Measurements from ENCODE around the gene STOX2. TPM values are rescaled to one million over a fixed set of nuclear protein-coding genes. Genes with fewer than 3 reads are reported as not detected.

Gene STOX2
- total and polyA plus RNA-seq, 2 experiments from 2014 or later = 6.4 to 20.1 TPM

DNA sequence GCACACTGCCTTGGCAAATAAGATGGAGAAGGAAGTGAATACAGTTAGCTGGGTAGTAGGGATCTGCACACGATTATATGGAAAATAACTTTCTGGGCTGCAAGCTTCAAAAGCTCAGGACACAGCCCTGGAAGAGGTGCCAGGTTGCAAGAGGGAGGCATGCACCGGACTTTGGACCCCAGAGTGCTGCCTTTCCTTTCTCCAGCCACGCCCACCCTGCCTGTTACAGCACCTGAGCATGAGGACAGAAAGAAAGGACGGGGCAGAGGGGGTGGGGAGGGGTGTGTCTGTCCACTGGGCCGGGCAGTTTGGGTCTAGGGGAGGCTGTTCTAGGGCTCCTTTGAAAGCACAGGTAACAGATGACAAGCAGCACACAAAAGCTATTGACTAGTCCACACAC, 159.8 kb downstream of the STOX2 start:
- H3K9me3 ChIP-seq (ENCODE audit: low read depth) = no peaks in the 10 kb centered on the region
- no peaks in the 10 kb centered on the region for H3K27me3 ChIP-seq
- no peaks in the 10 kb centered on the region for H3K36me3 ChIP-seq
- TF ChIP-seq, protein P1, sequence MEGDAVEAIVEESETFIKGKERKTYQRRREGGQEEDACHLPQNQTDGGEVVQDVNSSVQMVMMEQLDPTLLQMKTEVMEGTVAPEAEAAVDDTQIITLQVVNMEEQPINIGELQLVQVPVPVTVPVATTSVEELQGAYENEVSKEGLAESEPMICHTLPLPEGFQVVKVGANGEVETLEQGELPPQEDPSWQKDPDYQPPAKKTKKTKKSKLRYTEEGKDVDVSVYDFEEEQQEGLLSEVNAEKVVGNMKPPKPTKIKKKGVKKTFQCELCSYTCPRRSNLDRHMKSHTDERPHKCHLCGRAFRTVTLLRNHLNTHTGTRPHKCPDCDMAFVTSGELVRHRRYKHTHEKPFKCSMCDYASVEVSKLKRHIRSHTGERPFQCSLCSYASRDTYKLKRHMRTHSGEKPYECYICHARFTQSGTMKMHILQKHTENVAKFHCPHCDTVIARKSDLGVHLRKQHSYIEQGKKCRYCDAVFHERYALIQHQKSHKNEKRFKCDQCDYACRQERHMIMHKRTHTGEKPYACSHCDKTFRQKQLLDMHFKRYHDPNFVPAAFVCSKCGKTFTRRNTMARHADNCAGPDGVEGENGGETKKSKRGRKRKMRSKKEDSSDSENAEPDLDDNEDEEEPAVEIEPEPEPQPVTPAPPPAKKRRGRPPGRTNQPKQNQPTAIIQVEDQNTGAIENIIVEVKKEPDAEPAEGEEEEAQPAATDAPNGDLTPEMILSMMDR (IDR thresholded peaks at IDR 0.05; ENCODE audit: low read depth, low read length) = no peak
- H3K4me3 ChIP-seq = no peak overlapping the region
- no peak for DNase-seq (ENCODE audit: low read depth in 1 of 2, low spot score in 1 of 2)
- H3K4me1 ChIP-seq (ENCODE audit: low read depth) = no peaks in the 10 kb centered on the region
- no peak overlapping the region for H3K27ac ChIP-seq

DNA sequence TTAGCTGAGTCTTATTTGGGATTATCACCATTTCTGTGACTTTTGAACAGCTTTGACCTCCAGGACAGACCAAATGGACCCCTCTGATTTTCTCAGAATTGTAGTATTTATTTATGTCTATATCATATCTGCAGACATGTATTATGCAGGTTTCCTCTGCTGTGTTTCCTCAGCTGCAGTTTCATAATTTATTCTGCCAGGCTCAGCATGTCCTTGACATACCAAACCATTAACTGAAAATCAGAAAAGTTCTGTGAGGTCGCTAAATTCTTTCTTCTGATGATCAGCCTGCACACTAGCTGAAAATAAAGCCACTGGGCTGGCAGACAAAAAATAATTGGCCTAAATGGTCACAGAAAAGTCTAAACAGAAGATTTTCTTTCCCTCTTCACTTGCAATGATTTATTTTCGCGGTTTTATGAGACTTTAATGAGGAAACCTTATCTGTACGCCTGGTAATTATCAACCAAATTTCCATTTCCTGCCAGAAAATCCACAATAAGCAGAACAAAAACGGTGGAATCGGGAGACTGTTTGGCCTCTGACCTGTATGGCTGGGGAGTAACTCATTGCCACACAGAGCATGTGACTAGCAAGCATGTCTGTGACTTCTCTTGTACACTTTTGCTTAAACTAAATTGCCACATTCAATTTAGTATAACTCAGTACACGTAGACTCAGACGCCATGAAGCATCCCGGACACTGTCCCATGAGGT, 161.6 kb downstream of the STOX2 start:
- TF ChIP-seq, protein P1 (IDR thresholded peaks at IDR 0.05; ENCODE audit: low read depth, low read length) = no peak
- no peaks in the 10 kb centered on the region for H3K36me3 ChIP-seq
- H3K27ac ChIP-seq = no peak overlapping the region
- H3K27me3 ChIP-seq = no peaks in the 10 kb centered on the region
- DNase-seq (ENCODE audit: low read depth in 1 of 2, low spot score in 1 of 2) = no peak
- no peaks in the 10 kb centered on the region for H3K4me1 ChIP-seq (ENCODE audit: low read depth)
- no peak overlapping the region for H3K4me3 ChIP-seq
- no peaks in the 10 kb centered on the region for H3K9me3 ChIP-seq (ENCODE audit: low read depth)

DNA sequence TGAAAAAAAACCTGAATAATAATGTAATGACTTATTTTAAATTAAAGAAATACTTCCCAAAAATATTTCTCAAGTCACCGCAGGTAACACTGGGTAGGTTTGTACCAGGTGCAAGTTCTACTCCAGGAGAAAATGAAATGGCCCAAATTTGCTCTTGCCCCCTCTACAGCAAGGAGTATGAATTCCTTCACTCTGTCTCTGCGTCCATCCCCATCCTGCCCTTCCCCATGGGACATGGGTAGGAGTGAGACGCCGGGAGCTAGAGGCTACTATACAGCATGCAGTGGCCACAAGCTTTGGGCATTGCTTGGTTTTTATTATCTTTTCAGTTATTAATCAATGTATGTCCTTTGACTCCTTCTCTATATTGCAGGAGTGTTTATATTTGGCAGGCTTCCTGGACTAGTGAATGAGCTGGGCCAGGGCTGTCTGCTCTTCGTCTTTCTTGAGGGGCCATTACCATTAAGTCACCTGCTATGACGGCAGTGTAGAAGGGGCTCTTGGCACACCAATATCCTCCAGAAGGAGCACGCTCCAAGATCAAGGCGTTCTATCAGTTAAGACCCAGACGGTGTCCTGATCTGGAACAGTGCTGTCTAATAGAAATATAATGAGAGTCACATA, 162.9 kb downstream of the STOX2 start:
- Histone ChIP-seq H3K27ac (no peak overlapping the region), H3K36me3 (no peaks in the 10 kb centered on the region), H3K4me1 (ENCODE audit: low read depth) (no peaks in the 10 kb centered on the region), H3K4me3 (no peak overlapping the region), H3K27me3 (no peaks in the 10 kb centered on the region), H3K9me3 (ENCODE audit: low read depth) (no peaks in the 10 kb centered on the region)
- TF ChIP-seq, protein P1 (IDR thresholded peaks at IDR 0.05; ENCODE audit: low read depth, low read length) = no peak
- peak in 1 of 2 donors; percentile 13 for DNase-seq (ENCODE audit: low read depth in 1 of 2, low spot score in 1 of 2)

Other genes starting within 250 kb of the STOX2 start
- gene RWDD4, start 246.1 kb upstream of the STOX2 start, total RNA-seq = 21.5 and 33.3 TPM in 2 replicates
- 40.0 and 43.5 TPM in 2 replicates for gene RWDD4, start 246.1 kb upstream of the STOX2 start, polyA plus RNA-seq
- gene TRAPPC11, start 246.0 kb upstream of the STOX2 start, total RNA-seq = 23.5 and 45.7 TPM in 2 replicates
- 15.8 and 22.0 TPM in 2 replicates for gene TRAPPC11, start 246.0 kb upstream of the STOX2 start, polyA plus RNA-seq

Data from cardiac muscle cell (in vitro differentiated cells and primary cell).